NK-92 treated with Interleukin-12 subunit alpha and Interleukin-12 subunit beta, amount 100 ng/mL, for 24 hours (cell line): ENCODE results near the gene ZCCHC3.

Experiments
- DNase-seq: peaks from one replicate; lab custom pipeline; 2025; lab: John Stamatoyannopoulos, UW

The ZCCHC3 gene

DNA sequence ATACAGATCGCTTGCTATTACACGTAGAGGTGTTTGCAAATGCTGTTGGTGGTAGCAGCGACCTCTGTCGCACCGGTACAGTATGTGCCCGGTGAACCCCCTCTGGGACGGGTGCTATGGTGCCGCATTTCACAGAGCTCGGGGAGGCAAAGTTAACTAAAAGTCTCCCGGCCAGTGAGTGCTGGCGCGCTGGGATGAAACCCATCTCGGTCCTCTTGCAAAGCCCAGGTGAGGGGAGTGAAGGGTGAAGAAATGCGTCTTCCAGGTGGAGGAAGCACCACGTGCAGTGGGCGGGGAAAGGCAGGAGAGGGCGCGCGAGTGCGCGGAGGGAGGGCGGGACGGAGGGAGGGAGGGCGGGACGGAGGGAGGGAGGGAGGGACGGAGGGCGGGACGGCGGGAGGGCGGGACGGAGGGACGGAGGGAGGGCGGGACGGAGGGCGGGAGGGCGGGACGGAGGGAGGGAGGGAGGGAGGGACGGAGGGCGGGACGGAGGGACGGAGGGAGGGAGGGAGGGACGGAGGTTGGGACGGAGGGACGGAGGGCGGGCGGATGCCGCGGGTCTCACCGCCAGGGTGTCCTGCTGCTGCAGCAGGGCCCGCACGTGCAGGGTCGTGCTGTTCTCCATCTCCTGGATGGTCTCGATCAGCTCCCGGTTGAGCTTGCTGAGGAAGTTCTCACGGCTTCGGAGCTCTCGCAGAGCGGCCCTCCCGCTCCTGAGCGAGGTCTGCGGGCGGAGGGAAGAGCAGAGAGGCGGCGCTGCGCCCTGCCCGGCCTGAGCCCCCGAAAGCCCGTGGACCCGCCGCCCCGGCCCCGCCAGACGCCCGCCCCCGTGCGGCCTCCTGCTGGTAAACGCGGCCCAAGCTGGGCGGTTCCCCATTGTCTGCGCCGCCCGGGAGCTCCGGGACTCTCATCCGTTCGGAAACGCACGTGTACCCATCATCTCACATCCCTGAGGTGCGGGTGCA is 18.5 kb upstream of the ZCCHC3 start:
- DNase-seq, result no peak

- DNase-seq, result no peak
These were observed 13.2 kb upstream of the ZCCHC3 start for GRCh38 chr20:284172-284571.

GRCh38 chr20:286508-286907 is 10.9 kb upstream of the ZCCHC3 start:
- no peak for DNase-seq

DNA sequence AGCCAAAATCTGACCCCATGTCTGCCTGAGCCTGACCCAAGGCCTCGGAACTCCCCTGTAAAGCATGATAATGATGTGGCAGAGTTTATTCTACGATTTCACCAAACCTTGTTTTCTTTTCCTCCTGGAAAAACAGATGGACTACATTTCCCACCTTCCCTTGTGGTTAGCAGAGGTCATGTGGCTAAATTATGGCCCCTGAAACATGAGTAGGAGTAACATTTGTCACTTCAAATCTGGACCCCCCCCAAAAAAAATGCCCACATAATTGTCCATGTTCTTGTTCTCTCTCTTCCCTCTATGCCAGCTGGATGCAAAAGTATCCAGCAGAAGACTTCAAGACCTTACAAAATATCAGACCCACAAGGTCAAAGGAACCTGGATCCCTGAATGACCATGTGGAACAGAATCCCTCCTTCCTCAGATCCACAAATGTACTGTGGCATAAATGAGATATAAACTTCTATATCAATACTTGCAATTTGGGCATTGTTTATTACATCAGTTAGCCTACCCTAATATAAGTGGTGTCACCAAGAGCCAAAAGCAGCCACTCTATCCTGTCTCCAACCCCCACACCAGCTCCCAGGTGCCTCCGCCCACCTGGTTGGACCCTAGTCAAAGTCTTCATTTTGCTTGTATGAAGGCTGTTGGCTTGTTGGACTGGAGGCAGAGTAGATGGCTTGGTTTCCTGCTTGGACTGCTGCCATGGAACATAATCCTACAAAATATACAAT is 8.2 kb upstream of the ZCCHC3 start:
- DNase-seq, result no peak

- no peak for DNase-seq
These were observed 7.7 kb upstream of the ZCCHC3 start for GRCh38 chr20:289693-290083.

DNA sequence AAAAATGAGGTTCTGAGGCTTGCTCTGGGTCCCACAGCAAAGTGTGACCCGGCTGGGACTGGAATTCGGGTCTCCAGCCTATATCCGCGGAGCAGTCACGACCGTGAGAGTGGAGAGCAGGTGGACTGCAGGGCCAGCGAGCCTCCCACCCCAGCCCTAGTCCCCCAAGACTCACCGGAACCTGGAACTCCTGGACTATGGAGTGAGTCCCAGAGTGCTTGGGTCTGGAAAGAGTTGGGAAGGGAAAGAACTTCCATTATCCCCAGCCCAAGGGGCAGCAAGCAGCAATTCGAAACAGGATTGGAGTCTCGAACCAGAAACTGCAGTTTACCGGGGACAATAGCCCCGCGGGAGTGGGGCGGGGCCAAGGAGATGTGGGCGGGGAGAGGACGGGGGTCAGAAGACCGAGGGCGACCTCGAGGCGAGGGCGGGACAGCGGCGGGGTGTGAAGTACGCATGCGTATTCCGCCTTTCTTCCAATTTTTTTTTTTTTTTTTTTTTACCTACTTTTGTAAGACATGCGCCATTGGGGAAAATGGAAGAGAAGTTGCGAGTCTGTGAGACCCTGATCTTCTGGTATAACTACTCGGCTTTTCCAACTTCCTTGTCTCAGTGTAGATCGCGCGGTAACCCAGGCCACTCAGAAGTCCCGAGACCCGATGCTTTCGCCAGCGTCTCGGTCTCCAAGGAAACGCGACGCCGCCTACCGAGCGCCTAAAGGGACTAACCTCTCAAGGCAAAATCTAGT is 7.1 kb upstream of the ZCCHC3 start, which contains the start of gene C20orf96:
C20orf96 (minus strand) TSS at position 667 of the 748 bp plus-strand sequence; CDS start at position 527, 140 bp downstream.
- DNase-seq, result peak; percentile 71

GRCh38 chr20:294602-295001 is 2.8 kb upstream of the ZCCHC3 start:
- DNase-seq, result no peak

GRCh38 chr20:295804-296203 is 1.6 kb upstream of the ZCCHC3 start:
- no peak for DNase-seq

GRCh38 chr20:297925-298775 is 780 bp downstream of the ZCCHC3 start:
- peak; percentile 61 for DNase-seq

GRCh38 chr20:298776-299391 is 1.5 kb downstream of the ZCCHC3 start:
- DNase-seq, result no peak

DNA sequence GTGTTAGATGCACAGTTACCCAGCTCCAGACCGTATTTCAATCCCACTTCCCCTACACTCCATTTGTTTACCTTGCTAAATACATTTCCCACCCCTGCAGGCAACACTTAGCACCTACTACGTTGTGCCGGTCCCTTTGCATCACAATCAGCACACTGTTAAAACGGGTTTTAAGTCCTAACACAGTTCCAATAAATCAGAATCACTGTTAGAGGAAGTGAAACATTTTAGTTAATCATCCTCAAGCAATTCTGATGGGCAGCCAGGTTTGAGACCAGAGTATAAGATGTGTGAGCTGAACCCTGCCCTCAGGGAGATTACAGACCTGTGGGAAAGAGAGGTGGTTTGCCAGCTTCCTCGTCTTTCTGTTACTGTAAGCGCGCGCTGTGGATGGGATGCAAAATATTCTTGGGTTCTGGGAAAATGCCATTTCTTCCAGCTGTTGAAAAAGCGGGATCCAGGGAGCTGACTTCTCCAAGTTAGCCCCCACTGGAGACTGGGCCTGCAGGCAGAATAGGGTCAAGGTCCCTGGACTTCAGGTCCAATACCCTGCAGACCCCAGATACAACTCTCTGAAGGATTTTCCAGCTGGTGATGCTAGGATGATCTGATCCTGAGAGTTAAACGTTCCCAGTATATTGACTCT is 3.1 kb downstream of the ZCCHC3 start:
- DNase-seq, result no peak

- DNase-seq, result no peak
These were observed 4.8 kb downstream of the ZCCHC3 start for GRCh38 chr20:301886-302848.

- no peak for DNase-seq
These were observed 8.4 kb downstream of the ZCCHC3 start for GRCh38 chr20:305745-306144.

- DNase-seq, result no peak
These were observed 11.2 kb downstream of the ZCCHC3 start for GRCh38 chr20:308427-309038.

DNA sequence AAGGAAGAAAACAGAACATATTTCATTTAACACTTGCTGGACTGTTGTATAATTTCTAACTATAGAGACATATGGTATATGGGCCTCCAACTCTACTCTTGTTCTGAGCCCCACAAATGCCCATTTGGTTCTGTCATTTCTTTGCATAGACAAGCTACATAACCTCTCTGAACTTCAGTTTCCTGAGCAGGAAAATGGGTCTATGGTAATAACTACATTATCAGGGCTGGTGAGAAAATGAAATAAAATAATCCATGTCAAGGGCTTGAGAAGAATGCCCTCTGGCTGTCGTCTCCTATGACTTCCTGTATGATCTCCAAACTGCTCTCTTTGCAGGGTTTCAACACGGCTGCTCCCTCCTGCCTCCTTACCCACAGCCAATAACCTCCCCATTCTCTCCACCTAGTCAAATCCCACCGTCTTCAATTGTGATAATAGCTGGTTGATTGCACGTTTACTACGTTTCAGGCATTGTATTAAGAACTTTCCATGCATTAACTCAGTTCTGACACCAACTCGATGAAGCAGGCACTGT is 12.0 kb downstream of the ZCCHC3 start:
- DNase-seq, result no peak

DNA sequence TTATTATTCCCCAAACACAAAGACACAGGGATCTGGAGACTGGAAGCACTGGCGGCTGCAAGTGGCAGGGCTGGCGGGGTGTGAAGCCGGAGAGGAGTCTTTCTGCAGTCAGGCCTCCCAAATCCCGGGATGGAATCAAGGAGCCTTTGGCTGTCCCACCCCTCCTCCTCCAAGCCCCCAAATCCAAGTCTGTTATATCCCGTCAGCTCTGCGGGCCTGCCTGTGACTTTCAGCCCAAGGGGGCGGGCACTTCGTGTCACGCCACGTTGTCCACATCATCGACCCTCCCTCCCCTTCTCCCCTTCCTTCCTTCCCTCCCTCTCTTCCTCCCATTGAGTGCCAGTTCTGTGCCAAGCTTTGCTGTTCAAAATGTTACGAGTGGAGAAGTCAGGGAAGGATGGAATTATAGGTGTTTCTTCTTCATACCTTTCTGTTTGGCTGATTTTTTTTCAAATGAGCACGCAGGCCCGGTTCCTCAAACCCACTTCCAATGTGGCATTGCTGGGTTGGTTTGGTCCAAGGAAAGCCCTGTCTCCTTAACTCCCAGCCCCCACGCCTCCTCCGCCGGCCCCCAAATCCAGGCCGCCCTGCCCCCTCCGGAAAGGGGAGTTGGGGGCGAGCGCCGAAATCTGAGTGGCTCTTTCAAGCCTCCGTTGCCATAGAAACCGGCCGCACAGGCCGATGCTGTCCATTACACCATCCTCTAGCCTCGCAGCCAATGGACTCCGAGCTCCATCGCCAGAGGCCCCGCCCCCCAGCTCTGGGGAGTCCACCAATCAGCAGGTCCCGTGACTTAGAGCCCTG is 12.7 kb downstream of the ZCCHC3 start:
- no peak for DNase-seq

GRCh38 chr20:310645-311044 is 13.3 kb downstream of the ZCCHC3 start:
- no peak for DNase-seq

DNA sequence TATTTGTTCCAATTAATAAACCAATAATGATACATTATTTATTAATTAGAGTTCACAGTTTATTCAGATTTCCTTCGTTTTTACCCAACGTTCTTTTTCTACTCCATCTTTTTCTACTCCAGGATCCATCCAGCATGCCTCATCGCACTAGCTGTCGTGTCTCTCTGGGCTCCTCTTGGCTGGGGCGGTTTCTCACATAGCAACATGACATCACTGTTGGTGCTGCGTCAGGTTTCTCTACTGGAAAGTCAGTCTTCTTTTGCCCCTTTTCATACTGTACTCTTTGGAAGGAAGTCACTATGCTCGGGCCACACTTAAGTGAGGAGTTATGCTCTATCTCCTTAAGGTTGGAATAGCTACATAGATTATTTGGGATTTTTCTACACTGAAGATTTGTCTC is 14.2 kb downstream of the ZCCHC3 start:
- no peak for DNase-seq
